Mesangial cell (primary cell): ENCODE results near the gene CDCA8. TPM values are rescaled to one million over a fixed set of nuclear protein-coding genes. Genes with fewer than 3 reads are reported as not detected.

Experiments
- total RNA-seq: library from RNA; depleted of rRNA; stranded (reverse); fragments of >200 nt; gene quantifications from 2 replicates; pipeline ENCODE4 v1.2.3, GENCODE V29; 2015

Gene CDCA8
- 2.2 and 51.7 TPM in 2 replicates for total RNA-seq

GRCh38 chr1:37692078-37692833 is at the start of gene CDCA8:
TSS of gene CDCA8 (plus strand) at chr1:37692516. CDS start at chr1:37692691, 175 bp downstream.

Other genes starting within 250 kb of the CDCA8 start
- gene ZC3H12A, start 217.9 kb upstream of the CDCA8 start, total RNA-seq: 14.8 and 23.7 TPM in 2 replicates
- gene MEAF6, start 177.8 kb upstream of the CDCA8 start, total RNA-seq: 52.0 and 54.1 TPM in 2 replicates
- gene SNIP1, start 138.2 kb upstream of the CDCA8 start, total RNA-seq: 17.6 and 17.9 TPM in 2 replicates
- 3.3 and 11.3 TPM in 2 replicates for gene DNALI1, start 135.6 kb upstream of the CDCA8 start, total RNA-seq
- 27.5 and 30.5 TPM in 2 replicates for gene GNL2, start 96.6 kb upstream of the CDCA8 start, total RNA-seq
- not detected in 2 replicates for gene RSPO1, start 57.6 kb upstream of the CDCA8 start, total RNA-seq
- not detected in 2 replicates for gene EPHA10, start 72.6 kb downstream of the CDCA8 start, total RNA-seq
- 0.81 and 1.3 TPM in 2 replicates for gene MANEAL, start 101.3 kb downstream of the CDCA8 start, total RNA-seq
- gene C1orf122, start 115.3 kb downstream of the CDCA8 start, total RNA-seq: 77.2 and 82.7 TPM in 2 replicates
- 15.6 and 23.3 TPM in 2 replicates for gene YRDC, start 115.7 kb downstream of the CDCA8 start, total RNA-seq
- gene MTF1, start 167.1 kb downstream of the CDCA8 start, total RNA-seq: 2.0 and 2.8 TPM in 2 replicates